ENCODE measurements around the gene PSMG3.
A peak's percentile ranks its signal among the peaks of the same experiment; 100 is the strongest.

The PSMG3 gene

DNA sequence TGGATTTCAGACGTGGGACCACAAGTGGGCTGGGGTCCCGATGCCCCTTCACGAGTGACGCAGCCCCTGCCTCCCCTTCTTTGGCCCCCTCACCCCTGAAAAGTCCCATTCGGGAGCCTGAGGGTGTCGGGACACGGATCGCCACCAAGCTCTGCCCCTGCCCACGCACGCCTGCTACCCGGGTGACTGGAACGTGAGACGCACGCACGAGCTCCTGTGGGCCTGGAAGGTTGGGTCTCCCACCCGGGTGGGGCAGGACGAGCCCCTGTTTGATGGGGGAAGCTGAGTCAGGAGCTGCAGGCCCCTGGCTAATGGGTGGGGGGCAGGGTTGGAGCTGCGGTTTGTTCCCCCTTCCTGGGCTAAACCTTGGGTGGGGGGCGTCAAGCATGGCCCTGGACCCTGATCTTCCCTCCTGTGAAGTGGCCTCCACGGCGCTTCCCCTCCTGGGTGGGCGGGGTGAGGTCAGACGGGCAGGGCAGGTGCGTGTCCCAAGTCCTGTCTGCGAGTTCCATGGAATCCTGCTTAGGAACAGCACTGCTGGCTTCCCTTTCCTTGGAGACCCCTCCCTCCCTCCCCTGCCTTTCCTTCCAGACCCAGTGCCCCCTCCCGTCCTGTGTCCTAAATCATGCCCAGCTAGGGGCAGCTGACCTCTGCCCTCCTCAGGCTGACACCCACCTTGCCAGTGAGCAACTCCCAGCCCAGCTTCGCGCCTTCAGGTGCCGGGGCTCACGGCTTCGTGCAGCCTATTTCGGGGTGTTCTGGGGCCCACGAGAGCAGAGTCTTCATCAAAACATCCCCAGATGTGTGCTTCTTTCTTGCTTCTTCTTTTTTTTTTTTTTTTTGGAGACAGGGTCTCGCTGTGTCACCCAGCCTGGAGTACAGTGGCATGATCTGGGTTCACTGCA, 8.5 kb downstream of the PSMG3 start:
- TF ChIP-seq CTCF (conservative IDR thresholded peaks at IDR 0.05) (no peak), ZFX (IDR thresholded peaks at IDR 0.05) (no peak)
- H3K27ac ChIP-seq = no peak overlapping the region

- TF ChIP-seq CTCF (conservative IDR thresholded peaks at IDR 0.05) (no peak), ZFX (IDR thresholded peaks at IDR 0.05) (no peak)
- peak overlapping the region; percentile 95 for H3K27ac ChIP-seq
Measured at GRCh38 chr7:1560620-1561031, 9.2 kb downstream of the PSMG3 start.

GRCh38 chr7:1559626-1560590, 9.9 kb downstream of the PSMG3 start:
- H3K27ac ChIP-seq = peak overlapping the region; percentile 95
- no peak for TF ChIP-seq ZFX (IDR thresholded peaks at IDR 0.05)
- no peak for TF ChIP-seq CTCF (conservative IDR thresholded peaks at IDR 0.05)

- TF ChIP-seq CTCF (conservative IDR thresholded peaks at IDR 0.05) = no peak
- TF ChIP-seq ZFX (IDR thresholded peaks at IDR 0.05) = peak; percentile 51; the same call in 1 of the 2 replicates
- peak overlapping the region; percentile 95 for H3K27ac ChIP-seq
Measured at GRCh38 chr7:1558841-1559625, 10.8 kb downstream of the PSMG3 start.

DNA sequence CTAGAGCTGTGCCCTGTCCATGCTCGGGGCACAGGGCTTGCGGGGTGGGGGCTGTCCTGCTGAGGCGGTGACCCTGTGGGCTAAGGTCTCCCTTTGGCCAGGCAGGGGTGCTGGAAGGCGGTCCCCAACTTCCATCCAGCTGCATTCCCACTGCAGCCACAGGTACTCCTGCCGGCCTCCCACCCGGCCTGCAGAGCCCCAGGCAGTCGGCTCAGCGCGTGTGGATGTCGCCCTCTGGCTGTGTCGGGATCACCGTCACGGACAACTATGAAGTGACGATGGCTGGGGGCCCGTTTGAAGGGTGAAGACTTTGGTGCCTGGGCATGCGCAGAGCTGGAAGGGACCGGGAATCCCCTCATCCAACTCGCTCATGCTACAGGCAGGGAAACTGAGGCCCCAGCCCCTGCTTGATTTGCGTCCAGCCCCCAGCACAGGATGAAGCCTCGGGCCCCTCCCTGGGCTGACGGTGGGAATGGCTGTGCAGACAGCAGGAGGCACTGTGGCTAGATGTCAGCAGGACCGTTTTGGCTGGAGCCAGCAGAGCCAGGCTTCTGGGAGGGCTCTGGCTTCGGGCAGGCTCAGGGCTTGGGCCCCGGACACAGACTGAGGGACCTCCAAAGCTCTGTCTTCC, 11.5 kb downstream of the PSMG3 start:
- TF ChIP-seq ZFX (IDR thresholded peaks at IDR 0.05) (no peak), CTCF (conservative IDR thresholded peaks at IDR 0.05) (no peak)
- H3K27ac ChIP-seq = peak overlapping the region; percentile 95

DNA sequence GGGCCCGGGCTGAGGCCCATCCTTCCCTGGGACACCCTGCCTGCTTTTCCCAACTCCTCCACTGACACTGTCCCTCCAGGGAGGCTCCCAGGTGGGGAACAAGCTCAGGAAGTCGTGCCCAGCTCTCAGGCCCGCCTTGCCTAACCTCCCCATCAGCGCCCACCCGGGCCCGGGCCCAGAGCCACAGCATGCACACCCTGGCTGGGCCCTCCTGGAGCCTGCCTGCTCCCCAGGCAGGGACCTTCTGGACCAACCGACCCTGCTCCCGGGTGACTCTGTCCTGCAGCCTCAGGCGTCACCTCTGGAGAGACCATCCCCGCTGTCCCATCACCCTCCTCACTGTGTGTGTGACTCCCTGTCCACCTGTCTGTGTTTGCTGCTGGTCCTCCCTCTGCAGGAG, 12.1 kb downstream of the PSMG3 start:
- H3K27ac ChIP-seq = peak overlapping the region; percentile 95
- TF ChIP-seq ZFX (IDR thresholded peaks at IDR 0.05) = no peak
- no peak for TF ChIP-seq CTCF (conservative IDR thresholded peaks at IDR 0.05)
